Psoas muscle (tissue), 8 donors: ENCODE results near the gene PREX1. TPM values are rescaled to one million over a fixed set of nuclear protein-coding genes. Genes with fewer than 3 reads are reported as not detected.

Experiments used
- ATAC-seq, 4 donors: fragments of 200-7000 bp; cut with Tn5 transposase; one replicate each; pipeline ENCODE4 v1.9.1; 2020; ENCODE audit warnings: moderate library complexity in 3 of 4, mild to moderate bottlenecking in 2 of 4
- DNase-seq, 2 donors: peaks; one replicate each; pipeline ENCODE4 v3.0.0-alpha.2; 2020
- H3K27ac ChIP-seq: fragments of 200-600 bp; one replicate; pipeline ENCODE4 v1.8.0; 2022
- H3K27me3 ChIP-seq, 3 donors: fragments of 200-600 bp in 1 of 3; one replicate each; pipeline versions ENCODE4 v1.6.1 to v1.8.0; 2013 to 2022; ENCODE audit warnings: low read length in 2 of 3, mild to moderate bottlenecking in 2 of 3, moderate library complexity in 1 of 3; ENCODE audit not compliant: insufficient read depth in 3 of 3
- H3K36me3 ChIP-seq, 2 donors: fragments of 200-600 bp in 1 of 2; one replicate each; pipeline versions ENCODE4 v1.6.1 to v1.8.0; 2013 to 2022; ENCODE audit warnings: low read depth in 1 of 2, mild to moderate bottlenecking in 1 of 2, moderate library complexity in 1 of 2; ENCODE audit not compliant: insufficient read depth in 1 of 2
- H3K4me1 ChIP-seq: fragments of 200-600 bp; one replicate; pipeline ENCODE4 v1.8.0; 2022
- H3K4me3 ChIP-seq: fragments of 200-600 bp; one replicate; pipeline ENCODE4 v1.8.0; 2022; ENCODE audit warnings: mild to moderate bottlenecking
- H3K9me3 ChIP-seq: fragments of 200-600 bp; one replicate; pipeline ENCODE4 v1.8.0; 2022
- CTCF ChIP-seq: fragments of 200-600 bp; IDR thresholded peaks from one replicate; pipeline ENCODE4 v1.8.0; 2022; ENCODE audit warnings: antibody characterized with exemption
- WGBS, 3 donors: extraction: QIAGEN DNeasy Blood & Tissue Kit; methylation state at CpG; one replicate each; pipeline versions ENCODE4 v1.1.6 to v1.1.7; 2013; 5-methylcytosine and 5-hydroxymethylcytosine counted together
- intact Hi-C, 2 donors: fragments of 100-400 bp; cut with DNase I; formaldehyde crosslinking; loops; one replicate each; pipeline versions ENCODE4 v1.11.0 to v1.14.2; 2022
- polyA plus RNA-seq, 3 donors: library from polyadenylated mRNA; stranded (reverse); fragments of 200-250 nt; gene quantifications; one replicate each; pipeline ENCODE4 v1.2.3, GENCODE V29; 2013
- total RNA-seq, 4 donors: library from RNA; stranded (reverse); fragmentation: NEBNext Ultra II Directional in 2 of 4; extraction: Animal tissue kit (Norgen Biotek cat#: 25700) in 2 of 4; gene quantifications; one replicate each; pipeline versions ENCODE4 v1.2.1 to v1.2.4, GENCODE V29; 2021 to 2023
- donor health status: healthy with polysubstance abuse.
- donor health status: DM: no; HTN: no; CAD: no; lungs with moderate emphysema.
- donor health status: Bipolar disorder and iron deficiency.
- donor health status: healthy.
- donor health status: DM: yes; HTN: yes; CAD: no.
- donor health status: DM: no; HTN: no; CAD: no.
- donor health status: DM: no; HTN: no; CAD: no.
- donor health status: DM: yes; HTN: yes; CAD: no.

The PREX1 gene
- total and polyA plus RNA-seq, 7 donors, result 2.5 to 8.3 (median 5.3) TPM

- no peak overlapping the region for H3K4me3 ChIP-seq
- no peak for DNase-seq
- H3K36me3 ChIP-seq, result peaks cover 0 to 6% of the 10 kb centered on the region in 2 donors
- TF ChIP-seq CTCF, result no peak
- 76 to 89% (median 81%) methylated on average over 8 of the region's 8 CpGs for WGBS, 3 donors
- H3K4me1 ChIP-seq, result peaks cover 8% of the 10 kb centered on the region
- ATAC-seq, result no peak
- H3K9me3 ChIP-seq, result no peaks in the 10 kb centered on the region
- peaks cover 0 to 1% (median 0%) of the 10 kb centered on the region in 3 donors for H3K27me3 ChIP-seq
- H3K27ac ChIP-seq, result no peak overlapping the region
- intact Hi-C loops, result loop anchor here in 1 of 2 donors (5.0 kb wide), 1 partner anchor 33 kb away; no protein-coding TSS in a partner anchor
Observed at GRCh38 chr20:48739395-48740291, 88.2 kb downstream of the PREX1 start.

GRCh38 chr20:48738399-48739304, 89.1 kb downstream of the PREX1 start:
- 36 to 44% (median 43%) methylated on average over 11 of the region's 11 CpGs for WGBS, 3 donors
- no peak for TF ChIP-seq CTCF
- intact Hi-C loops, result loop anchor here in 1 of 2 donors (5.0 kb wide), 1 partner anchor 34 kb away; no protein-coding TSS in a partner anchor
- peaks cover 8% of the 10 kb centered on the region for H3K4me1 ChIP-seq
- no peaks in the 10 kb centered on the region for H3K9me3 ChIP-seq
- peaks cover 0 to 1% (median 0%) of the 10 kb centered on the region in 3 donors for H3K27me3 ChIP-seq
- H3K4me3 ChIP-seq, result no peak overlapping the region
- no peak for DNase-seq
- H3K36me3 ChIP-seq, result peaks cover 0 to 5% of the 10 kb centered on the region in 2 donors
- H3K27ac ChIP-seq, result no peak overlapping the region
- no peak for ATAC-seq

- intact Hi-C loops, result loop anchor here in 1 of 2 donors (5.0 kb wide), 1 partner anchor 34 kb away; no protein-coding TSS in a partner anchor
- ATAC-seq, result no peak
- Histone ChIP-seq H3K27ac (no peak overlapping the region), H3K4me1 (peaks cover 8% of the 10 kb centered on the region), H3K27me3 (peaks cover 0 to 1% (median 0%) of the 10 kb centered on the region in 3 donors), H3K9me3 (no peaks in the 10 kb centered on the region), H3K4me3 (no peak overlapping the region), H3K36me3 (no peaks in the 10 kb centered on the region)
- 8 to 29% (median 14%) methylated on average over 3 of the region's 3 CpGs for WGBS, 3 donors
- no peak for TF ChIP-seq CTCF
- no peak for DNase-seq
Observed at GRCh38 chr20:48738094-48738398, 89.8 kb downstream of the PREX1 start.

GRCh38 chr20:48737434-48738093, 90.2 kb downstream of the PREX1 start:
- Histone ChIP-seq H3K27me3 (peaks cover 0 to 1% (median 0%) of the 10 kb centered on the region in 3 donors), H3K9me3 (no peaks in the 10 kb centered on the region), H3K36me3 (no peaks in the 10 kb centered on the region), H3K4me3 (no peak overlapping the region), H3K27ac (no peak overlapping the region), H3K4me1 (peaks cover 8% of the 10 kb centered on the region)
- DNase-seq, result no peak
- TF ChIP-seq CTCF, result no peak
- intact Hi-C loops, result loop anchor here in 1 of 2 donors (5.0 kb wide), 1 partner anchor 35 kb away; no protein-coding TSS in a partner anchor
- ATAC-seq, result no peak
- WGBS, 3 donors, result 78 to 86% (median 86%) methylated on average over 8 of the region's 8 CpGs
